ENCODE measurements around the gene IL16.

Gene IL16

GRCh38 chr15:81227716-81228115 is 31.0 kb downstream of the IL16 start:
- FAIRE-seq (no peak), DNase-seq (ENCODE audit: insufficient read length, low spot score) (no peak)
- TF ChIP-seq CTCF (IDR thresholded peaks at IDR 0.05; ENCODE audit: insufficient read depth, missing control alignments) = no peak

GRCh38 chr15:81229586-81229985 is 32.9 kb downstream of the IL16 start:
- no peak for DNase-seq (ENCODE audit: insufficient read length, low spot score)
- no peak for FAIRE-seq
- TF ChIP-seq CTCF (IDR thresholded peaks at IDR 0.05; ENCODE audit: insufficient read depth, missing control alignments) = no peak

GRCh38 chr15:81235276-81236123 is 38.8 kb downstream of the IL16 start:
- TF ChIP-seq CTCF (IDR thresholded peaks at IDR 0.05; ENCODE audit: insufficient read depth, missing control alignments) = no peak
- no peak for FAIRE-seq
- DNase-seq (ENCODE audit: insufficient read length, low spot score) = no peak

- no peak for TF ChIP-seq CTCF (IDR thresholded peaks at IDR 0.05; ENCODE audit: insufficient read depth, missing control alignments)
- DNase-seq (ENCODE audit: insufficient read length, low spot score) = no peak
- no peak for FAIRE-seq
These were observed 42.5 kb downstream of the IL16 start for GRCh38 chr15:81239190-81239589.

GRCh38 chr15:81242778-81243177 is 46.1 kb downstream of the IL16 start:
- no peak for FAIRE-seq
- no peak for TF ChIP-seq CTCF (IDR thresholded peaks at IDR 0.05; ENCODE audit: insufficient read depth, missing control alignments)
- no peak for DNase-seq (ENCODE audit: insufficient read length, low spot score)

GRCh38 chr15:81244306-81244705 is 47.6 kb downstream of the IL16 start:
- DNase-seq (ENCODE audit: insufficient read length, low spot score) = no peak
- no peak for FAIRE-seq
- TF ChIP-seq CTCF (IDR thresholded peaks at IDR 0.05; ENCODE audit: insufficient read depth, missing control alignments) = no peak

- no peak for TF ChIP-seq CTCF (IDR thresholded peaks at IDR 0.05; ENCODE audit: insufficient read depth, missing control alignments)
- no peak for FAIRE-seq
These were observed 57.2 kb downstream of the IL16 start for GRCh38 chr15:81253846-81254245.

More at GRCh38 chr15:81253846-81254245, 57.2 kb downstream of the IL16 start:
- DNase-seq (ENCODE audit: insufficient read length, low spot score) = no peak

Measured in D721Med (cell line).